HG03196 (cell line): ENCODE data around the gene COLEC12.

Experiments used
- ATAC-seq: cut with Tn5 transposase; IDR thresholded peaks from one replicate; pipeline ENCODE4 v1.9.1; 2021; ENCODE audit not compliant: unreplicated experiment

The COLEC12 gene

DNA sequence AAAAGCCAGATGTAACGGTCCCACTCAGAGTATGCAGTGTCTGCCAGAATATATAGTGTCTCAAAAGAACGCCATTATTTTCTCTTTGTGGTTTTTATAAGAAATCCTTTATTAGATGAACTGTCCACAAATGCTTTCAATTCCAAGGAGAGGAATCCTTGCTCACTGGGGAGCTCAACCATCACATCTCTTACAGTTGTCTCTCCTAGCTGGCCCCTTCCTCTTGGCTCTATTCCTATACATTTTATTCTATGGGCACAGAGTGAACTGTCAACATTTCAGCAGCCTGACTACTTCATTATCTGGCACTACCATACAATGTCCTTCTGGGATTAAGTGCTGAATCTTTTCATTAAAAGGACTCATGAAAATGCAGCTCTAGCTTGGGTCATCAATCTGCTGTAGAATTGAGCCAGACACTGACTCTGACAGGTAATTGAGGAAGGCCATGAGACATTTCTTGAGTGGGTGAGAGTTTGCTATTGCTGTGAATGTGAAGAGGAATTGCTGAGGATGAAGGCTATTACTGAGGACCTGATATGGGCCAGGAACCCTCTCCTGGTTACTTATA is 136.2 kb downstream of the COLEC12 start:
- no peak for ATAC-seq

DNA sequence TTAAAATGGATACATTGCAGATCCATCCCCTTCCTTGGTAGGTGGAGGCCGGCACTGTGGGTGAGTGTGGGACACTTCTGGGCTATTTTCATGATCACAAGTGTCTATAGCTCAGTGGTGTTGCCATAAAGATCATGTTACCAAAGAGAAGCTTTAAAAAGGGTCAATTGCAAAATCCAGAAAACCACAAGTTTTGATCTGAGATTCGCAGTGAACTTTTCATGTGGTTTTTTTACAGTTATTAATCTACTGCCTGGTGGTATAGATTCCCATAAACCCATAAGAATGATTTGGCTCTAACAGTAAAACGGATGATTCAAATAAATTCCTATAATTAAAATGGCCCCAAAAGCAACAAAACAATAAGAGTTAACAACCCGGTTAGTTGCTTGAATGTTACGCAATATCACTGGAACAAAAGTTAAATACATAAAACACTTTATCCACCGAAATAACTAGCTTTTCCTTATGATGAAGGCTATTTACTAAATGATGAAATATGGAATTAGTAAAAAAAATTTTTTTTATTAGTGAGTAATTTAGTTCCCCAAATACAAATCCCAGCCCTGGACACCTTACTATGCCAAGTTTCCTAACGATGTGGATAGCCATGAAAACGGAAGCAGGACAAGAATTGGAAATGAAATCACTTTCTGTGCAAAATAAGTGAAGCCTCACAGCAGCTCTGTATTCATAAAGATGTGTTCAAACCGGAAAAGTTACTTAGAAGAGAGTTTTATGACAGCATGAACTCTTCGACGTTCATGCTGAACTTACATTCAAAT is 137.0 kb downstream of the COLEC12 start:
- ATAC-seq: no peak

DNA sequence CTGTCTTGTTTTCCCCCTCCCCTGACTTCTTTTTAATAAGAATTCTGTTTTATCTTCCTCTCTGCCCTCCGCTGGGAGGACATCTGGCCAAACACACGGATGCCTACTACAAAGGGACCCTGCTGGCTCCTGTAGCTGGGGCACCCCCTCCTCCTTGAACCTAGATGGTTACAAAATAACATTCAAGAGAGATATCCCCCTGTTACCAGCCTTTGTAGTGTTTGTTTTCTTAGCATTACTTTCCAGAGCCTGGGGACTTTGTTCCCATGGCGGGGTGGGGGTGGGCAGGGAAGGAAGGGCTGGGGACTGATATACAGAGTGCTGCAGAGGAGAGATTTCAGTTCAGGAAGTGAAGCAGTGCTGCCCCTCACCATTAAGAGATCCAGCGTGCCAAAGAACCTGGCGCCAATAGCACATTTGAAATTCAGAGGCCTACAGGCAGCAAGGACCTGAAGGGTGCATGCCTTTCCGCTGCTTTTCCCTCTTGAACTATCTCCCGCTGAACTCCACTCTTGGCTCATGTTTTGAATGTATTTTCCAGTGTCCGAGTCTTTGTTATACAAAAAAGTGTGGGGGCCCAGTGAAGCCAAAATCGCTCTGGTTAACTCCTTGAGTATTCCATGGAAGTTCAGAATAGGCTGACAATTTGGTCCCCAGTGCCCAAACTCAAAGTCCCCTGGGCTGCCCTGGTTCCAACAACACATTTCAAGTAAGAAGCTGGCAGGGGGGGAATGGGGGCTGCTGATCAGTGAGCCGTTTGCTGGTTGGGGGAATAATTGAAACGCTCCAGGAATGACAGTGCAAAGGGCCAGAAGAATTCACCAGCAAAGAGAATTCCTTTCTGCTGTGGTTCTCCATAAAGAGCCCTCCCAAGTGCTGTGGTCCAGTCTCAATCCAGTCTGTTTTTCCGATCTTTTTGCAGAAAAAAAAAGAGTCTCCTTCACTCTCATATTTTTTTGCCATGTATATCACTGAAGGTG is 137.9 kb downstream of the COLEC12 start:
- ATAC-seq: no peak

DNA sequence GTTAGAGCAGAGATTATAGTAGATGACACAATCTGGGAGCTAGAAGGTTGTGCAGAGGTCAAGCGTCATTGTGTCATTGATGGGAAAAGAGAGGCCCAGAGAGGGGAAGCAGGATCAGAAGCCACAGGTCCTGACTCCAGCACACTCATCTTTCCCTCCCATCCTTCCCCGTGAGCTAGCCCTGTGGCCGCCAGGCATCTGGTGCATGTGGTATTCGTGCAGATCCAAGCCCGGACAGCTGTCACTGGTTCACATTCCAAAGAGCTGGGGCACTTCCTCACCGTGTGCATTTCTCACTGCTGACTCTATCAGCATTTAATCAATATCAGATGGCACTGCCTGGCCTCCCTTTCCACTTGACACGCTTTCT is 138.6 kb downstream of the COLEC12 start:
- no peak for ATAC-seq

DNA sequence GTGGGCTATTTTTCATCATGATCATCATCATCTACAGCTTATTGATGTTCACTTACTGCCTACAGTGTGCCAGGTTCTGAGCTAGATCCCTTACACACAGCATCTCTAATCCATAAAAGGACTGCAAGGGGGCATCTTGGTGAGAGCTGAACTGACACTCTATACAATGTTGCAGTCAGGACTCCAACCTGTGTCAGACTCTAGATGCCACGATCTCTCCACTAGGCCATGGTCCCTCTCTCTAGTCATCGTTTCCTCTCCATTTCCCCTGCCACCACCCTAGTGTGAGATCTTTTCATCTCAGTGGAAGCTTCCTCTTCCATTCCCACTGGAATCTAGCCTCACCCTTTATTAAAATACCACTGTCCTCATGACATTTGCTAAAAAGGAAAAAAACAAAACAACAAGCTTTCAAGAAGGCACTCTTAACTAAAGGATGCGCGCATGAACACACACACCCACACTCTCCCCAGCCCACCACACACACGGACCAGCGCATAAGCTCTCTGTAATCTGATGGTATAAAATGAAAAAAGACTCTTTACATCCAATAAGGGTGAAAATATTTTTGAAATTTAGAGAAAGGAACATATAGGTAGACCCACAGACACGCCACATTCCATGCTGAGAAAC is 139.3 kb downstream of the COLEC12 start:
- no peak for ATAC-seq

DNA sequence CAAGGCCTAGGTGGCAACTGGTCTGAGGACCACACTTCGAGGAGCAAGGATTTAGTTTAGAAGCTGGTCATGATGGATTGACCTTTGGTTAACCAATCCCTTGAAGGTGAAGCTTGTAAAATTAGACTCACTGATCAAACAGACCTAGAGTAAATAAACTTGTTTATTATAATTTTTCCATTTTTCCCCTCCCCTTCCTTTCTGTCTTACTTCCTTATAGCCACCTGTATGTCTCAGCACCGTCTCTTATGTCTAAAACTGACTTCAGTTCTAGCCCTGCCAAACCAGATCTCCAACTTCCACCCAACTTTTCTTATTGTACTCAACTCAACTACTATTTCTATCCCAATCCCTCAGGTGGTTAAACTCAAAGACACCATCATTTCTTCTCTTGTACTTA is 139.8 kb downstream of the COLEC12 start:
- no peak for ATAC-seq

DNA sequence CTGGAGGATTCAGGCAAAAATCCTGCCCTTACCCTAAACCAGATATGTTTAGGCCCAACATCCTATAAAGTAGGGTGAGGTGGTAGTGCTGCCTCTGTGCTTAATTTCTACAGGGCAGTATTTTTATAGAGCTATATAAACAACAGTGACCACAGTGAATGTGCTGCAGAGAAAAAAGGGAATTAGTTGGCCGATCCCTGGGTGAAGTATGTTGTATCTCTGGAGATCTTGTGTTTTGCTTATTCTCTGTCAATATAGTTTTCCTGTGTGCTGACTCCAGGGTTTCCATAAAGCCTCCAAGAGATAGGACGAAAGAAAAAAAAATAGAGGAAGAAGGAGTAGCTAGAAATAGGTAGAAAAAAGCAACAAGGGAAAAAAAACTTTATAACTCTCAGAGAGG is 143.7 kb downstream of the COLEC12 start:
- no peak for ATAC-seq

DNA sequence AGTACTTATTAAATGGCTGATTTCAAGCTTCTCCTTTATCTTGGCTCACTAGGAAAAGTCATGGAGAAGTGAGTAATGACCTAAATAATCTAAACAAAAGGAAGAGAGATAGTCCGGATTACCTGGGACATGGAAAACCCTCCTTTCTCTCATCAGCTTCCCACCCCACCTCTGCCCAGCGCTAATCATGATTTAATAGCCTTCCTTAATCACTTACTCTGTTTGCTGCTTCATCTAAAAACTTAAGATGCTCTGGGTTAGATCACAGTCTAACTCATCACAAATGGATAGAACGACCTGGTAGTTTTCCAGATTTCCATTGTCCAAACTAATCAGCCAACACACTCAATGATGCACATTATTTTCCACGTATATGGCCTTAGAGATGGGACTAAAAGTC is 144.8 kb downstream of the COLEC12 start:
- no peak for ATAC-seq

DNA sequence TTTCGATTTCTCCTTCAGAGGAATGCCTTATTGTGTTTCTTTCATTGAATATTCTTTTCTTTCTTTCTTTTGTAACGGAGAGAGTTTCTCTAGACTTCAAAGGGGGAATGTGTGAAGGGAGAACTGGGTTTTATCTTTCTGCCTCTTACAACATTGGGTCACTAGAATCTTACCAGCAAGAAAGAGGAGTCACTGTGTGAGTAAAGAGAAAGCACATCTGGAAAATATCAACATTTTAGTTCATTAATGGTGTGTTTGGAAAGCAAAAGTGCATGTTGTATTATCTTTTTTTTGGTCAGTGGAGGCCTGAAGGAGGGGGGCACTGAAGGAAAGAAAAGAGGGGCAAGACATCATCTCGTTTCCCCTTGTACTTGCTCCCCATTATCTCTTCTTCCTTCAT is 146.0 kb downstream of the COLEC12 start:
- ATAC-seq: no peak

DNA sequence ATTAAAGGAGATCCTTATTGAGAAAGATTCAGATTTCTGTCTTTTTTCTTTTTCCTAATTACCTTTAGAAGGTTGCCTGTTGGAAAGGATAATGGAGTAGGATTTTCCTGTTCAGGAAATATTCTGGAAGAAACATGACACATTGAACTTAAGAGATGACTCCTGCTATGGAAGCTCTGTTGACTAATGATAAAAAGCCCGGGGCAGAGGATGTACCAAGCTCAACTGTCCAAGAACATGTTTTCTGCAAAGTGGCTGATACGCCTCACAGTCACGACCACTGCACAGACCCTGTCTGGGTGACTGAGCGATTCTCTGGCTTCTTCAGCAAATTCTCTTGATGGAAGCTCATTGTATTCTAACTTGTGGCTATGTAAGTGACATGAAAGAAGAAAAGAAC is 146.5 kb downstream of the COLEC12 start:
- ATAC-seq: no peak

DNA sequence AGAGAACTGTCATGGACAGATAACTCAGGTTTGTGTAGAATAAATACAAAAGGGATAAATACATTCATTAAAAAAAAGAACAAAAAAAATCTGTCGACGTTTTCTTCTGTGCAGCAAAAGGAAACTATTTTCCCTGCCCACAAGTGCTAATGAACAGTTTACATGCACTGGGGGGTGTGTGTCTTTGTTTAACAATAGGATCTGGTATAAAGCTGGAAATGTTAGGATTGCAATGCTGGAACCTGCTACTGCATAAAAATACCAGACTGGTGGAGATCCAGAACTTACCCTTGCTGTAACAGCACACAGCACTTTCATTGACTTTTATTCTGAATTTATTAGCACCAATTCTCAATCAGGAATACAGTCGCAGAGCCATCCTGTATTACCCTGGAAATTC is 148.1 kb downstream of the COLEC12 start:
- no peak for ATAC-seq

DNA sequence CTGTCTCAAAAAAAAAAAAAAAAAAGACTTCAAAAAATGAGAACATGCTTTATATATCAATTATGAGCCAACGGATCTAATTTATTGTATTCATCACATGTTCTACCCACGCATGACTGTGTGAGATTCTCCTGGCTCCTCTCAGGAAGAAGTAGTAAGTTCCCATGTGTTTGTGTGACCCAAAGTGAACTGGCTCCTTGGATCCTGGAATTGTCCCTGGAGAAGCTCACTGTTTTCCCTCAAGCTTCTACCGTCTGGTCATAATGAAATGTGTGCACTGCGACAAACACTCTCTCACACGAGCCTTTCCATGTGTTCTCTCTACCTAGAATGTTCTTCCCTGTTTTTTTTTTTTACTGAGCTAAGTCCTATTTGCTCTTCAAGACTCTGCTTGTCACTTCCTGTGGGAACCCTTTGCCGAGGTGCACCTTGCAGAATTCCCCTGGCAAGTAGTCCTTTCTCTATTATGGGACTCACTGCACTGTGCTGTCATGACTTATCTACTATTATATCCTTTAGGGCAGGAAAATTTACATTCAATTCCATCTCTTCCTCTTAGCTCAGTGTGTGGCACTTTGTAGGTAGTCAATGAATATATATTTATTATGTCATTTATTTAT is 149.4 kb downstream of the COLEC12 start:
- ATAC-seq: no peak

DNA sequence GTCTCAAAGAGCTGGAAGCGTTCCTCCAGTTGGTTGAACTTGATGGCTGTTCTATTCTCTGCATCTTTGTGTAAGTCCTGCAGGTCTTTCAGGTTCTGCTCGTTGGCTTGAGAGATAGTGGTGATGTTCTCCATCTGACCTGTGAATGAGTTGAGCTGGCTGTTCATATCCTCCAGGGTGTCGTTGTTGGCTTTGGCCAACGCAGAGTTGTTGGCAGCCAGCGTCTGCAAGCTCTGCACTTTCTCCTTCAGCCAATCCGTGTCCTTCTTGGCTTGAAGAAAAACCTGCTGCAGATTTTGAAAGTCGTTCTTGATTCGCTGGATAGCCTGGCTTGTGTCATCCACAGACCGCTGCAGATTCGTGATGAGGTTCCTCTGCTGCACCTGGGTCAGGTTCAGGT is 153.9 kb downstream of the COLEC12 start:
- ATAC-seq: no peak

DNA sequence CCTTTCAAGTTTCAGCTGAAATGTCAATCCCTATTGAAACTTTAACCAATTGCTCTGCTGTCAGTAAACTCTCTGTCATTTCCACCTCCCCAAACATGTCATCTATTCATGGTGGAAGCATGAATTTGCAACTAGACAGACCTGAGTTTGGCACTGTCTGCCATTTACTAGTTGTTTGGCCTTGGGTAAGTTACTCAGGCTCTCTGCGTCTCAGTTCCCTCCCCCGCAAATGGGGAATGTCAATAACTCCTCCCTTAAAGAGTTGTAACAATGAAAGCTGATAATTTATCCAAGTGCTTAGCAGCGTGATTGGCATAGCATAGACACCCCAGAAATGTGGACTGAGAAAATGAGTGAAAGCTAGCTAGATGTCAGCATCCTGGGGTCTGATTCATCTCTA is 159.4 kb downstream of the COLEC12 start:
- ATAC-seq: no peak

DNA sequence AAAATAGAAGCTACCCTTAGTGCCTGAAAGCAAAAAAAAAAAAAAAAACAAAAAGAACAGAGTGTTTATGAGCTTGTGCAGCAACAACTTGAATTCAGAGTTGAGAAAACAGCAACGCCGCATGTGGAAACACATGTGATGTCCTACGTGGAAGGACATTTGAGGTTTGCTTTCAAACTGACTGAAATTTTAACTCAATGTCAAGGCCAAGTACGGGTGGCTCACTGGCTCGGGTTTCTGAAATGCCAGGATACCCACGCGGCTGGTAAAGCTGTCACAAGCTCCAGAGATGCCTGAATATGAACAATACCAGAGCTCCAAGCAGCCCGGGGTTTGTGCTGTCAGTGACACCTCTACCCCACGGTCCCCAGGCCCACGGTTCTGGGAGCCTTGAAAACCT is 160.5 kb downstream of the COLEC12 start:
- no peak for ATAC-seq

DNA sequence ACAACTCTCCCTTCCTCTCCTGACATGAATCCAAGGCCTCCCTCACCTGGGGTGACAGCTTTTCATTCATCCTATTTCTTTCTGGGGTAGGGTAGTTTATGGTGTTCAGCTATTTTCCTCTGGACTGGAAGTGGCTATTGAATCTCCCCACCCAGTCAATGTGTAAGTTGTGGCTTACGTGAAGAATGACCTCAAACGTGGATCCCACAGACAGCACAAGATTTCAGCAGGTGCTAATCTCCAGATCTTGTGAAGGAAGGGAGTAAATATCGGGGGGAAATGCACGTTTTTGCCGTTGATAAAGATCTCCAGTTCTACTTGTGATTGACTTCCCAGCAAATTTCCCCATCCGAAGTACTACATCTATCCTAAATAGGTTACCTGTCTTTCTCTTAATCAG is 161.3 kb downstream of the COLEC12 start:
- no peak for ATAC-seq

DNA sequence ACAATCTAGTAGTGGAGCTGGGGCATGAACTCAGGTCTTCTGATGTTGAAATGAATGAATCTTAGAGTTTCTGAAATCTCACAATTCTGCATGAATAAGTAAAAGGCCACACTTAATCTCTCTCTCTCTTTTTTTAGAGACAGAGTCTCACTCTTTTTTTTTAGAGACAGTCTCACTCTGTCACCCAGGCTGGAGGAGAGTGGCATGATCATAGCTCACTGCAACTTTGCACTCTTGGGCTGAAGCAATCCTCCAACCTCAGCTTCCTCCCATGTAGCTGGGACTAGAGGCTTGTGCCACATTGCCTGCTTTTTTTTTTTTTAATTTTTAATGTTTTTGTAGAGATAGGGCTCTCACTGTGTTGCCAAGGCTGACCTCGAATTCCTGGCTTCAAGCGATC is 163.8 kb downstream of the COLEC12 start:
- no peak for ATAC-seq

DNA sequence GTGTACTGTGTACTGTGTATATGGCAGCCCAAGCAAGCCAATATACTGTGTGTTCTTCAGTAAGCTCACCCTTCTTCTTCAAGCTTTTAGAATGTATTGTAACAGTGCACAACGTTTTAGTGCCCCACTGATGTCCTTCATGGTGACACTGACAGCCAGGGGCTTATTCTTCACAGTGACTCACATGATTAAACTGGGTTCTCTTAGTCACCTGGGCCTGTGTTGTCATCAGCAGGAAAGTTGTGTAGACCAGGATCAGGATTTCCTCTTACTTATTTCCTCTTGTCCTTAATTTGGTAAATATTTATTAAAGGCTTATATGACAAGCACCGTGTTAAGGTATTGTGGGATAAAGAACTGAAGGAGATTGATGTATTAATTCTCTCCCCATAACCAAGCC is 164.8 kb downstream of the COLEC12 start:
- ATAC-seq: no peak

DNA sequence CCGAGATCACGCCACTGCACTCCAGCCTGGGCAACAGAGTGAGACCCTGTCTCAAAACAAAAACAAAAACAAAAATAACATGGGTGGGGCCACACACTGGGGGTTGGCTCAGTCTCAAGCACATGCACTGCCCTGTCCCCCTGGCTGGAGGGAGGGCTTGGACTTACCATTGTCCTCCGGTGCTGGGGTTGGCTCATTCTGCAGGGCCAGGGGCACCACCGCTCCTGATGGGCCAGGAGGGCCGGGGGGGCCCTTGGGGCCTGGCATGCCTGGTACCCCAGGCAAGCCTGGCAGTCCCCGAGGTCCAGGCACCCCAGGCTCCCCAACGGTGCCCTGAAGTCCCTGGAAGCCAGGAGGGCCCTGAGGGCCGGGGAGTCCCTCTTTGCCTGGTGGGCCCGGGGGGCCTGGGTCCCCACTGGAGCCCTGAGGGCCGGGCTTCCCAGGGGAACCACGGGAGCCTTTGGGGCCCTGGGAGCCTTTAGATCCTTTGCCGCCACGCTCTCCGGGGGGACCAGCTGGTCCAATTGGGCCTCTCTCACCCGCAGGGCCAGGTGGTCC is 165.8 kb downstream of the COLEC12 start:
- ATAC-seq: no peak

DNA sequence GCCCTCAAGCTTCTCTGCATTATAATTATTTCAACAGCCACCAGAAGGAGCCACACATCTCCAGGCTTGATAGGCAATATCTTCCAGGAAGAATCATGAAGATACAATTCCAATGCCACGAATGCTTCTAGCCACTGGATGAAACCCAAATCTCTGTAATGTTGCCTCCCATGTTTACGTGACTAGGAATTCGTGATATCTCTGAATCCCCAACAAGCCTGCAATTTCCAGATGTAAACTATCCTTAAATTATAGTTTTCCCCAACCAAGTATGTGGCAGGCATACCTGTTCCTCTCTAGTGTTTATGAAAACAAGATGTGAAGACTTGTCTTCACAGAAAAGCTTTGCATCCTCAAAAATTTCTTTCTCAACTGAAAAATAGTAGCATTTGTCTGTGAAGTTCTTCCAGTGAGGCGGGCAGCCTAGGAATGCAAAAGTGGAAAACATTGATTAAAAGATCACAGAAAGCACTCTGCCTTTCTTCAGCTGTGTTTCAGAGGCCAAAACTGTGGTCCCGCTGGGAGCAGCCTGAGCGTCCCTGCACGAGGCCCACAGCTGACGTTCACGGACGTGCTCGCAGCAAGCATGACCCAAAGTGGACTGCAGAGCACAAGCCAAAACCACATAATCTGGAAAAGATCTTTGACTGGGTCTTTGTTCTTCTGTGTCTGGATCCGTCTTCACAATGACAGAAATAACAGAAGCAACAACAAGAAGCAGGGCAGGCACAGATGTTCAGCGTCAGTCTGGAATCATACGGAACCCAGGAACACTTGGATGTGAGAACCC is 167.6 kb downstream of the COLEC12 start:
- ATAC-seq: no peak
